Central memory CD4-positive, alpha-beta T cell (primary cell): ENCODE results near the gene ASPG.

Experiments used
- DNase-seq: peaks from one replicate; pipeline ENCODE4 v3.0.0; 2022

Gene ASPG

GRCh38 chr14:104118006-104118844 is 32.7 kb downstream of the ASPG start:
- no peak for DNase-seq

- DNase-seq, result no peak
These were observed 33.6 kb downstream of the ASPG start for GRCh38 chr14:104119119-104119487.

- no peak for DNase-seq
These were observed 34.2 kb downstream of the ASPG start for GRCh38 chr14:104119488-104120251.

DNA sequence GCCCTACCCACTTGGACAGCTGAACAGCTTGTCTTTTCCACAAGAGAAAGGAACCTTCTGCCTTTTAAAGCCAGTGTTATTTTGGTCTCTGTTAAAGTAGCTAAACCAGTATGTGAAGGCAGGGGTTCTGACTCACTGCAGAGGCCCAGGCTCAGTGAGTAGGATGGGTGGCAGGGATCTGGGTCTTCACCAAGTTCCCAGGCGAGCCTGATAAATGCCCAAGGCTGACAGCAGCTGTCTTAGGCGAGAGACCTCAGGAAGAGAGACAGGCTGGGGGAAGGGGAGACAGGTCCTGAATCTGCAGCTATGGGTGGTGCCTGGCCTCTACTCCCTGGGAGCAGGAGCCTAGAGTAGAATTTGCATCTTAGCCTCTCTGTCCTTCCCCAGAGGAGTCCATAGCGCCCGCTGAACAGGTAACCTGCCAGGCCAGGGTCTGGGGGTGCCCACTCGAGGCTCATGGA is 34.8 kb downstream of the ASPG start:
- no peak for DNase-seq

- no peak for DNase-seq
These were observed 35.6 kb downstream of the ASPG start for GRCh38 chr14:104121142-104121541.

DNA sequence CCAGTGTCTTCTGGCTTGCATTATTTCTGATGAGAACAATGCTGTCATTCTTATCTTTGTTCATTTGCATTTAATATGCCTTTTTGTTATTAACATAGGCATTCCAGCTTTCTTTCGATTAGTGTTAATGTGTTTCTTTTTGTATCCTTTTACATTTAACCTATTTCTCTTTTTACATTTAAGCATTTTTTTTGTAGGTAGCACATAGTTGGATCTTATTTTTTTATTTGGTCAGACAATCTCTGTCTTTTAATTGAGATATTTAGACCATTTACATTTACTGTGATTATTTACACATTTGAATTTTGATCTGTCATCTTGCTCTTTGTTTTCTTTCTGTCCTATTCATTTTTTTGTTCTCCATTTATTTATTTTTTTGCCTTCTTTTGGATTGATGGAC is 38.4 kb downstream of the ASPG start:
- no peak for DNase-seq

- no peak for DNase-seq
These were observed 39.5 kb downstream of the ASPG start for GRCh38 chr14:104125011-104125410.

- no peak for DNase-seq
These were observed 41.3 kb downstream of the ASPG start for GRCh38 chr14:104126753-104127152.

DNA sequence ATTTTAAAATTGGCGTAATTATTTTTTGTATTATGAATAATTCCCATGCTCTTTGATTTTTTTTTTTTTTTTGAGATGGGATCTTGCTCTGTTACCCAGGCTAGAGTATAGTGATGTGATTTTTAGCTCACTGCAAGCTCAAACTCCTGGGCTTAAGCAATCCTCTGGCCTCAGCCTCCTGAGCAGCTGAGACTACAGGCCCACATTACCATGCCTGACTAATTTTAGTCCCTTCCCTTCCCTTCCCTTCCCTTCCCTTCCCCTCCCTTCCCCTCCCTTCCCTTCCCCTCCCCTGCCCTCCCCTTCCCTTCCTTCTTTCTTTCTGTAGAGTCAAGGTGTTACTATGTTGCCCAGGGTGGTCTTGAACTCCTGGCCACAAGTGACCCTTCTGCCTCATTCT is 43.5 kb downstream of the ASPG start:
- DNase-seq, result no peak

DNA sequence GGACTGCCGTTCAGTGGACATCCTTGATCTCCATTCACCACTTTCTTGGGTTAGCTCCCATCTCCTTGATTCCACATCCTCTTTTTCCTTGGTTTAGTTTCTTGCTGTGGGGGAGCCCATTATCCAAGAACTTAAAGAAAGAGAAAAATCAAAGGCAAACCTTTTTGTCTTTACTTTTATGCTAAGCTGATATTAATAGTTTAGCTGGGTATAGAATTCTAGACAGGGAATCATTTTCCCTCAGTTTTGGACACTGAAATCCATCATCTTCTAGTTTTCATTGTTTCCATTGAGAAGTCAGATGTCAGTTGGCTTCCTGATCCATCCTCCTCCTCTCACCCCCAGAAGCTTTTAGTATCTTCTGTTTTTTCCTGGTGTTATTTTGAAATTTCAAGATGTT is 44.1 kb downstream of the ASPG start:
- DNase-seq, result no peak

DNA sequence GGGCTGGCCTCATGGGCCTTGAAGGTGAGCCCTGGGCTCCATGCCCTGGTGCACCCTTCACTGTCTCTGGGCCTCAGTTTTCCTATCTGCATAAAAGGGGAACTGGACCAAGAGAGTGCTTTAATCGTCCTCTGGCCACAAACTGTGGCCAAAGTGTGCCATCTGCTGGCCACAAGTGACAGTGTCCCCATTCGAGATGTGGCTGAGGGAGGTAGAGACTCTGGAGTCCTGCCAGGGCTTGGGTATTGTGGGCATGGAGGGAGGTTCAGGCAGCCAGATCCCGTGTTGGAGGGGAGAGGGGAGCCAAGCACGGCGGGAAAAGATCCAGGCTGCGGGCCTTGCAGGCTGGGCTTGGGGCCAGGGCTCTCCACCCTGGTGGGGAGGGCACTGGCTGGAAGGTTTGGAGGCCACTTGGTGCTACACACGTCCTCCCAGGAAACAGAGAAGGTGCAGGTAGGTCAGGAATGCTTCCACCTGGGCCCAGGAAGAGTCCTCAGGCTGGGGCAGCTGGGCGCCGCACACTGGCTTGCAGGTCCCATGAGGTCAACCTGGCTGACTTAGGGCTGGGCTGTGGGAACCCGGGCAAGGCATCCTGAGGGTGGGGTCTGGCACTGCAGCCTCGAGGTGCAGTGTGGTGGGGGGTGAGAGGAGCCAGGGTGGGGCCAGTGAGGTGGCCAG is 45.6 kb downstream of the ASPG start:
- no peak for DNase-seq

- no peak for DNase-seq
These were observed 46.6 kb downstream of the ASPG start for GRCh38 chr14:104131968-104132732.

GRCh38 chr14:104132981-104133380 is 47.5 kb downstream of the ASPG start:
- DNase-seq, result no peak

GRCh38 chr14:104133496-104133895 is 48.0 kb downstream of the ASPG start:
- DNase-seq, result no peak

GRCh38 chr14:104134061-104134965 is 48.8 kb downstream of the ASPG start:
- no peak for DNase-seq

DNA sequence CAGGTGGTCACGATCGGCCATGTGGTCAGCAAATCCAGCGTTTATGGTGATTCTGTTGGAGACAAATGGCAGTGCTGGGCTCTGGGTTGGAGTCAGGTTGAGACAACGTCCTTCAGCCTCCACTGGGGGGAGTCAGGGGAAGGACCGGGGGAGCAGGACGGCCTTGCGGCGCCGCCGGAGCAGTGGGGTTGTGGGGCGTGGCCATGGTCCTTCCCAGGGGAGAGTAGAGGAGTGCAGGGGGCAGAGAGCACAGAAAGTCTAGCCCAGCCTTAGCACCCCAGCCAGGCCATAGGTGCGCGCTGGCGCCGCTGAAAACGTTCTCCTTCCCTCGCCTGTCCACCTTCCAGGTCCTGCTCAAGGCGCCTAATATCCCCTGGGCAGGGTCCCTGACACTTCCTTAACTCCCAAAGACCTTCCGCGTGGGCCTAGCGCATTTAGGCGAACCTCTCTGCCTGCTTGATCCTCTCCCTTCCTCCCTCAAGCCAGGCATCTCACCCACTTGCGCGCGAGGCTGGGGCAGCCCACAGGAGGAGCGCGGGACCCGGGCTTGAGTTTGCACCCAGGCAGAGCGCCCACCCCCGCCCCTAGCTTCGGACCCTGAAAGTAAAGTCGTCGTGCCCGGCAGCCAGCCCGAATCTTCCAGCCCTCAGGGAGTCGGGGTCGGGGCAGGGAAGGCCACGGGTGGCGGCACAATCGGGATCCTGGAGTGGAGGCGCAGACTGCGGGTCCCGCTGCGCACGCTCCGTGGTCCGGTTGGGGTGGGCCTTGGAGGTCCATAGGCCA is 49.8 kb downstream of the ASPG start:
- DNase-seq, result no peak

DNA sequence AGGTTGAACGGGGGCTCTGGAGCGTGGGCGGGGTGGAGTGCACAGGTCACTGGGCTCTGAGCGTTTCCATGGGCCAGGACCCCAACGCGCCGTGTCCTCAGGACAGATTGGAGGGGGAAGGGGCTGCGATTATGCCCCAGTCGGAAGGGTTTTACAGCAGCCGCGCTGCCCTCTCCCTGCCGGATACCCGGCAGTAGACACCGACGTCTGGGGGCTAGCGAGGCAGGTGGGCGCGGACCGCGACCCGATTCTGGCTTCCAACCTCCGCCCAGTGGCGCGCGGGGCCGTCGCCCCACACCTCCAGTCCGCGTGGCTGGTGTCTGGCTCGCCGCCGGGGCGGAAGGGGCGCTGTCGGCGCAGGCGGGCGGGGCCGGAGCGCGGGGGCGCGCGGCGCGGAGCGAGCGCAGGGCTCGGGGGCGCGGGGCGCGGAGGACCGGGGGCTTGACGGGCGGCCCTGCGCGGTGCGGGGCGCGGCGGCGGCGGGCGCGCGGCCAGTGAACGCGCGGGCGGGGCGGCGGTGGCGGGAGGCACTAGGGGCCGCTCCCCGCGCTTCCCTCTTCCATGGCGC is 50.5 kb downstream of the ASPG start:
- DNase-seq, result no peak

DNA sequence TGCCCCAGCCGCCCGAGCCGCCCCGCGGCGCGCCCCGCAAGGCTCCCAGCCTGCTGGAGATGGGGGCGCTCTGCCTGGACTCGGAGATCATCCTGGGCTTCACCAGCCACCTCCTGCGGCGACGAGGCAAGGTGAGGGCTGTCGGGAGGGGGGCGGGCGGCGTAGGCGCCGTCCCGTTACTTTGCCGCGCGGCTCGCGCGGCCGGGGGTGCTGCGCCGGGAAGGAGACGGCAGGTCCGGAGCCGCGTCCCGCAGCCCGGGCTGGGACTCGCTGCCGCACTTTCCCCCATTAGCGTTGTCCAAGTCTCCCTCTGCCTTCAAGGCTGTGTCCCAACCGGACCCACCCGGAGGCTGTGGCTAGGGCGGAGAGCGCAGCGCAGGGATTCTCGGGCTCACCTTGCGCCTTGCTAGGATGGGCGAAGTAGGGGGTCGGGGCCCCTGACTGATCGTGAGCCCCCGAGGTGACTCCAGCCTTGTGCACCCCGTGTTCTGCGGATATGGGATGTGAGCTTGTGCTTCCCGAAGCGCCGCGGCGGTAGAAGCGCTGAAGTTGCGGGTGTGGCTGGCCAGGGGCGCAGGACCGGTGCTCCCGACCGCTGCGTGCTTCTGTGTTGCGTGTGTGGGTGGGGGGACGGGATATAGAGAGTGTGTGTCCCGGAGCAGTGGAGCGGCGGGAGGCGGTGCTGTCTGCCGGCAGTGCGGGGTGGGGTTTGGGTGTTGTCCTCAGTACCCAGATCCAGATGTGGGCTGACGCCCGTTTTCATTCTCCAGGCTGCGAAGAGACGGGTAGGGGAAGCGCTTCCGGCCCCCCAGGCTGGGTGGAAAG is 51.2 kb downstream of the ASPG start:
- no peak for DNase-seq

DNA sequence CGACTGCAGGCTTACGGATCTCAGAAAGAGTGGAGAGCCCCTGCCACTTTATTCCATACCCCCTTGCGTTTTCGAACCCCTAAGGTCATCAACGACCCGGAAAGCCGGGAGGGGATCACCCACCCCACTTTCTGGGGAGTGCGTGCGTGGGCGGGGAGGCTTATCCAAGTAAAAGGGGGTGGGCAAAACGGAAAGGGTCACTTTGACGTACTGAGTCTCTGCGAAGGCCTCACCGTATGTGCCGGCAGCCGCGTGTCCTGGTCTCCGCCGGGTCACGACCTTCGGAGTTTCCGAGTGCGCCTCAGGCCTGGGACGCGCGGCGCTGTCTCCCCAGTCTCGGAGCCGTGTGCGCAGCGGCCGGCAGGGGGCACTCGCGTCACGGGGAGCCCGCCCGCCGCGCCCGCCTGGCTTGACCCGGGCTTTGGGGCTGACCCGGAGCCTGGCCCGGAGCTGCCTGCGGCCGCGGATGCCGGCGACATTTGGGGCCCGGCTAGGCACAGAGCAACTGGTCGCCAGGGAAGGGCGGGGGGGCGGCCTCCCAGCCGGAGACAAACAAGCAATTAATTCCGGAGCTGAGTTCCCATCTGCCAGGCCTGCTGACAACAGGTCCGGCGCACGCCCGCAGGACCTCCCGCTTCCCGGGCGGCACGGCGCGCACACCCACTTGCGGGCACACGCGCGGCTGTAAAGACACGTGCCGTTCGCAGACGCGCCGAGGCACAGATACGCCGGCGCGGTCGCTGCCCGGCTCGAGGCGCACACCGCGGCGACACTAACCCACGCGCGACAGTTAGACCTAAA is 52.0 kb downstream of the ASPG start:
- peak; percentile 36 for DNase-seq
